H1 (cell line): Measurements from ENCODE around the gene GDAP1L1.

Experiments
- CEBPB ChIP-seq: IDR thresholded peaks from 2 replicates; pipeline ENCODE4 v1.6.1; 2012; ENCODE audit warnings: low read depth, low read length
- EP300 ChIP-seq, 2 experiments: IDR thresholded peaks; 1 replicate in 1 of 2; 2 replicates in 1 of 2; pipeline ENCODE4 v1.6.1; 2011 to 2012; ENCODE audit warnings: low read depth in 2 of 2, low read length in 2 of 2, mild to moderate bottlenecking in 2 of 2, borderline replicate concordance in 1 of 2, inconsistent platforms in 1 of 2, moderate library complexity in 1 of 2
- POLR2A ChIP-seq, 2 experiments: IDR thresholded peaks; 1 replicate in 1 of 2; 2 replicates in 1 of 2; pipeline ENCODE4 v1.6.1; 2011; ENCODE audit warnings: low read depth in 2 of 2, low read length in 2 of 2, mild to moderate bottlenecking in 2 of 2; ENCODE audit errors: control extremely low read depth in 1 of 2
- RAD21 ChIP-seq, 2 experiments: IDR thresholded peaks in 1 of 2; conservative IDR thresholded peaks in 1 of 2; 2 replicates each; pipeline ENCODE4 v1.6.1; 2011; ENCODE audit warnings: low read depth in 2 of 2, low read length in 2 of 2, improper control_type of control experiment in 1 of 2, inconsistent platforms in 1 of 2, mild to moderate bottlenecking in 1 of 2, moderate library complexity in 1 of 2
- SIX5 ChIP-seq: IDR thresholded peaks from 2 replicates; pipeline ENCODE4 v1.6.1; 2011; ENCODE audit warnings: mild to moderate bottlenecking, low read depth, low read length
- TF ChIP-seq, protein P1 (sequence below), 3 experiments: IDR thresholded peaks; 1 replicate in 2 of 3; 2 replicates in 1 of 3; pipeline versions ENCODE4 v1.5.1 to v1.6.1; 2011; ENCODE audit warnings: low read length in 3 of 3, mild to moderate bottlenecking in 3 of 3, inconsistent platforms in 2 of 3, low read depth in 1 of 3, moderate library complexity in 1 of 3; ENCODE audit not compliant: insufficient read depth in 1 of 3; ENCODE audit errors: control extremely low read depth in 1 of 3

DNA sequence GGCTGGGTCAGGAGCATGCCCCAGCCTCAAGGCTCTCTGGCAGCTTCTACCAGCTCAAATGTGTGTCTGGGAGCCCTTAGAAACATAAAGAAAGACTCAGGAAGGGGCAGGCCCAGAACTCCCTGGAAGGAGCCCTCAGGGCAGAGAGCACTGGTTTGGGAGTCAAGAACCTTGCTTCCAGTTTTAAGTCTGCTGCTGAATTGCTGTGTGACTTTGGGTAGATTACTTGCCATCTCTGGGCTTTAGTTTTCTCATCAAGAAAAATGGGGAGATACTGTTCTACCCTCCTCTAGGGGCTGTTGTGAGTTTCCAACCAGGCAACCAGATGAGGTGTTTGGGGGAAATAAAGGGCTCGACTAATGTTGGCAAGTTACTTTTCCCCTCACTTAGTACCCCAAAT lies 8.8 kb downstream of the GDAP1L1 start:
- no peak for TF ChIP-seq CEBPB
- TF ChIP-seq, protein P1, sequence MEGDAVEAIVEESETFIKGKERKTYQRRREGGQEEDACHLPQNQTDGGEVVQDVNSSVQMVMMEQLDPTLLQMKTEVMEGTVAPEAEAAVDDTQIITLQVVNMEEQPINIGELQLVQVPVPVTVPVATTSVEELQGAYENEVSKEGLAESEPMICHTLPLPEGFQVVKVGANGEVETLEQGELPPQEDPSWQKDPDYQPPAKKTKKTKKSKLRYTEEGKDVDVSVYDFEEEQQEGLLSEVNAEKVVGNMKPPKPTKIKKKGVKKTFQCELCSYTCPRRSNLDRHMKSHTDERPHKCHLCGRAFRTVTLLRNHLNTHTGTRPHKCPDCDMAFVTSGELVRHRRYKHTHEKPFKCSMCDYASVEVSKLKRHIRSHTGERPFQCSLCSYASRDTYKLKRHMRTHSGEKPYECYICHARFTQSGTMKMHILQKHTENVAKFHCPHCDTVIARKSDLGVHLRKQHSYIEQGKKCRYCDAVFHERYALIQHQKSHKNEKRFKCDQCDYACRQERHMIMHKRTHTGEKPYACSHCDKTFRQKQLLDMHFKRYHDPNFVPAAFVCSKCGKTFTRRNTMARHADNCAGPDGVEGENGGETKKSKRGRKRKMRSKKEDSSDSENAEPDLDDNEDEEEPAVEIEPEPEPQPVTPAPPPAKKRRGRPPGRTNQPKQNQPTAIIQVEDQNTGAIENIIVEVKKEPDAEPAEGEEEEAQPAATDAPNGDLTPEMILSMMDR (IDR thresholded peaks at IDR 0.05; ENCODE audit: control extremely low read depth in 1 of 3, insufficient read depth in 1 of 3, low read depth in 1 of 3, low read length in 3 of 3): no peak
- TF ChIP-seq POLR2A (IDR thresholded peaks at IDR 0.05; ENCODE audit: control extremely low read depth in 1 of 2, low read depth in 2 of 2, low read length in 2 of 2): no peak
- TF ChIP-seq SIX5: no peak
- TF ChIP-seq EP300 (IDR thresholded peaks at IDR 0.05; ENCODE audit: borderline replicate concordance in 1 of 2, low read depth in 2 of 2, low read length in 2 of 2): no peak
- no peak for TF ChIP-seq RAD21 (IDR thresholded peaks at IDR 0.05 in 1 of 2, conservative IDR thresholded peaks at IDR 0.05 in 1 of 2; ENCODE audit: low read depth in 2 of 2, low read length in 2 of 2)
